Measurements from ENCODE around the gene ZMYND11. TPM values are rescaled to one million over a fixed set of nuclear protein-coding genes. Genes with fewer than 3 reads are reported as not detected.
A peak's percentile ranks its signal among the peaks of the same experiment; 100 is the strongest.

ZMYND11 gene
- total and polyA plus RNA-seq, 4 donors = 29.5 to 78.3 (median 43.2) TPM

- WGBS, 2 donors = 85 to 92% methylated on average over 6 of the region's 6 CpGs
- Histone ChIP-seq H3K36me3 (ENCODE audit: control insufficient read depth in 4 of 4, insufficient read depth in 4 of 4, low read length in 4 of 4) (peaks cover 0 to 6% (median 3%) of the 10 kb centered on the region in 4 donors), H3K4me3 (no peak overlapping the region), H3K27me3 (ENCODE audit: control insufficient read depth in 3 of 3, insufficient read depth in 3 of 3, low read length in 2 of 3) (no peaks in the 10 kb centered on the region), H3K9me3 (ENCODE audit: control insufficient read depth in 4 of 4, insufficient read depth in 3 of 4, low read length in 3 of 4) (no peaks in the 10 kb centered on the region), H3K4me1 (ENCODE audit: control insufficient read depth in 5 of 5, insufficient read depth in 5 of 5, low read length in 5 of 5) (no peaks in the 10 kb centered on the region), H3K27ac (ENCODE audit: low read depth in 1 of 2, low read length in 1 of 2) (no peak overlapping the region), H3K9ac (ENCODE audit: insufficient read depth in 1 of 2, low read length in 2 of 2) (no peak overlapping the region)
- no peak for ATAC-seq (ENCODE audit: insufficient read depth, low FRiP score)
- TF ChIP-seq CTCF (IDR thresholded peaks at IDR 0.05; ENCODE audit: control extremely low read depth, extremely low read depth) = no peak
- DNase-seq = no peak
Measured at GRCh38 chr10:209357-209756, 74.1 kb downstream of the ZMYND11 start.

GRCh38 chr10:210297-210696 lies 75.0 kb downstream of the ZMYND11 start:
- H3K9me3 ChIP-seq (ENCODE audit: control insufficient read depth in 4 of 4, insufficient read depth in 3 of 4, low read length in 3 of 4) = no peaks in the 10 kb centered on the region
- no peak overlapping the region for H3K4me3 ChIP-seq
- H3K27me3 ChIP-seq (ENCODE audit: control insufficient read depth in 3 of 3, insufficient read depth in 3 of 3, low read length in 2 of 3) = no peaks in the 10 kb centered on the region
- H3K27ac ChIP-seq (ENCODE audit: low read depth in 1 of 2, low read length in 1 of 2) = no peak overlapping the region
- ATAC-seq (ENCODE audit: insufficient read depth, low FRiP score) = no peak
- no peaks in the 10 kb centered on the region for H3K4me1 ChIP-seq (ENCODE audit: control insufficient read depth in 5 of 5, insufficient read depth in 5 of 5, low read length in 5 of 5)
- WGBS, 2 donors = 90 to 94% methylated on average over 5 of the region's 5 CpGs
- no peak for DNase-seq
- H3K9ac ChIP-seq (ENCODE audit: insufficient read depth in 1 of 2, low read length in 2 of 2) = no peak overlapping the region
- TF ChIP-seq CTCF (IDR thresholded peaks at IDR 0.05; ENCODE audit: control extremely low read depth, extremely low read depth) = no peak
- peaks cover 0 to 6% (median 3%) of the 10 kb centered on the region in 4 donors for H3K36me3 ChIP-seq (ENCODE audit: control insufficient read depth in 4 of 4, insufficient read depth in 4 of 4, low read length in 4 of 4)

GRCh38 chr10:215444-215843 lies 80.2 kb downstream of the ZMYND11 start:
- ATAC-seq (ENCODE audit: insufficient read depth, low FRiP score) (no peak), DNase-seq (no peak)
- TF ChIP-seq CTCF (IDR thresholded peaks at IDR 0.05; ENCODE audit: control extremely low read depth, extremely low read depth) = no peak
- peaks cover 0 to 7% (median 4%) of the 10 kb centered on the region in 4 donors for H3K36me3 ChIP-seq (ENCODE audit: control insufficient read depth in 4 of 4, insufficient read depth in 4 of 4, low read length in 4 of 4)
- peaks cover 0 to 9% (median 0%) of the 10 kb centered on the region in 5 donors for H3K4me1 ChIP-seq (ENCODE audit: control insufficient read depth in 5 of 5, insufficient read depth in 5 of 5, low read length in 5 of 5)
- H3K27ac ChIP-seq (ENCODE audit: low read depth in 1 of 2, low read length in 1 of 2) = no peak overlapping the region
- no peaks in the 10 kb centered on the region for H3K27me3 ChIP-seq (ENCODE audit: control insufficient read depth in 3 of 3, insufficient read depth in 3 of 3, low read length in 2 of 3)
- no peak overlapping the region for H3K4me3 ChIP-seq
- 96% methylated on average over 4 of the region's 4 CpGs for WGBS, 2 donors
- no peaks in the 10 kb centered on the region for H3K9me3 ChIP-seq (ENCODE audit: control insufficient read depth in 4 of 4, insufficient read depth in 3 of 4, low read length in 3 of 4)
- no peak overlapping the region for H3K9ac ChIP-seq (ENCODE audit: insufficient read depth in 1 of 2, low read length in 2 of 2)

GRCh38 chr10:218798-219197 lies 83.5 kb downstream of the ZMYND11 start:
- DNase-seq (peak in 2 of 3 donors; percentile 26 to 27), ATAC-seq (ENCODE audit: insufficient read depth, low FRiP score) (no peak)
- Histone ChIP-seq H3K36me3 (ENCODE audit: control insufficient read depth in 4 of 4, insufficient read depth in 4 of 4, low read length in 4 of 4) (peaks cover 0 to 9% (median 0%) of the 10 kb centered on the region in 4 donors), H3K4me3 (no peak overlapping the region), H3K9ac (ENCODE audit: insufficient read depth in 1 of 2, low read length in 2 of 2) (peak overlapping the region in 1 of 2 donors; percentile 40), H3K9me3 (ENCODE audit: control insufficient read depth in 4 of 4, insufficient read depth in 3 of 4, low read length in 3 of 4) (no peaks in the 10 kb centered on the region), H3K4me1 (ENCODE audit: control insufficient read depth in 5 of 5, insufficient read depth in 5 of 5, low read length in 5 of 5) (peaks cover 0 to 9% (median 0%) of the 10 kb centered on the region in 5 donors), H3K27ac (ENCODE audit: low read depth in 1 of 2, low read length in 1 of 2) (no peak overlapping the region), H3K27me3 (ENCODE audit: control insufficient read depth in 3 of 3, insufficient read depth in 3 of 3, low read length in 2 of 3) (no peaks in the 10 kb centered on the region)
- 83 to 85% methylated on average over 1 of the region's 1 CpG for WGBS, 2 donors
- no peak for TF ChIP-seq CTCF (IDR thresholded peaks at IDR 0.05; ENCODE audit: control extremely low read depth, extremely low read depth)

Data from lung (tissue), 12 donors.